NT2/D1 (cell line): ENCODE measurements around the gene COG7.

ENCODE experiments used
- DNase-seq: peaks from one replicate; pipeline ENCODE4 v3.0.0-alpha.2; 2011; ENCODE audit warnings: low read depth, low spot score
- H3K27me3 ChIP-seq: 2 replicates; pipeline ENCODE4 v1.6.0; 2011; ENCODE audit warnings: mild to moderate bottlenecking; ENCODE audit not compliant: insufficient read length, insufficient read depth
- H3K36me3 ChIP-seq: 2 replicates; pipeline ENCODE4 v1.6.1; 2011; ENCODE audit warnings: mild to moderate bottlenecking, low read length, mixed read lengths; ENCODE audit not compliant: insufficient read depth, insufficient read length
- H3K4me1 ChIP-seq: 2 replicates; pipeline ENCODE4 v1.5.1; 2011; ENCODE audit not compliant: insufficient read depth, insufficient read length
- H3K4me3 ChIP-seq: 2 replicates; pipeline ENCODE4 v1.5.1; 2011; ENCODE audit warnings: low read depth; ENCODE audit not compliant: insufficient read length
- H3K9ac ChIP-seq: 2 replicates; pipeline ENCODE4 v1.6.0; 2011; ENCODE audit warnings: low read depth; ENCODE audit not compliant: insufficient read length
- H3K9me3 ChIP-seq: 2 replicates; pipeline ENCODE4 v1.5.1; 2011; ENCODE audit warnings: mild to moderate bottlenecking, low read length; ENCODE audit not compliant: insufficient read depth
- SUZ12 ChIP-seq: IDR thresholded peaks from 2 replicates; pipeline ENCODE4 v1.6.1; 2011; ENCODE audit not compliant: insufficient read length, insufficient read depth; ENCODE audit errors: extremely low read depth
- YY1 ChIP-seq: IDR thresholded peaks from 2 replicates; pipeline ENCODE4 v1.6.1; 2011; ENCODE audit not compliant: insufficient read length, insufficient read depth
- ZNF274 ChIP-seq: IDR thresholded peaks from 2 replicates; pipeline ENCODE4 v1.6.1; 2011; ENCODE audit warnings: mild to moderate bottlenecking, low read depth, low read length

The COG7 gene

GRCh38 chr16:23497543-23497868 lies 44.5 kb upstream of the COG7 start:
- peaks cover 61% of the 10 kb centered on the region for H3K36me3 ChIP-seq
- no peak for TF ChIP-seq YY1
- no peak for TF ChIP-seq ZNF274
- TF ChIP-seq SUZ12 = no peak
- no peak for DNase-seq
- H3K27me3 ChIP-seq = no peaks in the 10 kb centered on the region
- H3K4me1 ChIP-seq = peaks cover 11% of the 10 kb centered on the region
- H3K9me3 ChIP-seq = no peaks in the 10 kb centered on the region
- no peak overlapping the region for H3K4me3 ChIP-seq
- no peak overlapping the region for H3K9ac ChIP-seq

GRCh38 chr16:23496821-23497542 lies 44.0 kb upstream of the COG7 start:
- no peak for TF ChIP-seq SUZ12
- no peak for TF ChIP-seq ZNF274
- TF ChIP-seq YY1 = no peak
- Histone ChIP-seq H3K27me3 (no peaks in the 10 kb centered on the region), H3K9ac (no peak overlapping the region), H3K9me3 (no peaks in the 10 kb centered on the region), H3K4me3 (no peak overlapping the region), H3K4me1 (peaks cover 11% of the 10 kb centered on the region), H3K36me3 (peaks cover 61% of the 10 kb centered on the region)
- DNase-seq = no peak

GRCh38 chr16:23495671-23496070 lies 42.7 kb upstream of the COG7 start:
- no peaks in the 10 kb centered on the region for H3K9me3 ChIP-seq
- TF ChIP-seq SUZ12 (no peak), YY1 (no peak), ZNF274 (no peak)
- no peaks in the 10 kb centered on the region for H3K27me3 ChIP-seq
- H3K4me3 ChIP-seq = no peak overlapping the region
- no peak overlapping the region for H3K9ac ChIP-seq
- DNase-seq = no peak
- peaks cover 11% of the 10 kb centered on the region for H3K4me1 ChIP-seq
- H3K36me3 ChIP-seq = peaks cover 63% of the 10 kb centered on the region

GRCh38 chr16:23494188-23494587 lies 41.2 kb upstream of the COG7 start:
- DNase-seq = no peak
- Histone ChIP-seq H3K9ac (no peak overlapping the region), H3K9me3 (no peaks in the 10 kb centered on the region), H3K36me3 (peaks cover 68% of the 10 kb centered on the region), H3K4me1 (peaks cover 5% of the 10 kb centered on the region), H3K4me3 (no peak overlapping the region), H3K27me3 (no peaks in the 10 kb centered on the region)
- no peak for TF ChIP-seq ZNF274
- TF ChIP-seq SUZ12 = no peak
- no peak for TF ChIP-seq YY1

- TF ChIP-seq YY1 (no peak), SUZ12 (no peak), ZNF274 (no peak)
- DNase-seq = no peak
- Histone ChIP-seq H3K4me1 (no peaks in the 10 kb centered on the region), H3K36me3 (peaks cover 91% of the 10 kb centered on the region), H3K4me3 (no peak overlapping the region), H3K9me3 (no peaks in the 10 kb centered on the region), H3K27me3 (no peaks in the 10 kb centered on the region), H3K9ac (no peak overlapping the region)
Measured at GRCh38 chr16:23491490-23492391, 38.8 kb upstream of the COG7 start.

GRCh38 chr16:23486480-23486879 lies 33.5 kb upstream of the COG7 start:
- DNase-seq = no peak
- no peaks in the 10 kb centered on the region for H3K4me1 ChIP-seq
- no peak overlapping the region for H3K4me3 ChIP-seq
- TF ChIP-seq SUZ12 = no peak
- TF ChIP-seq YY1 = no peak
- TF ChIP-seq ZNF274 = no peak
- H3K27me3 ChIP-seq = no peaks in the 10 kb centered on the region
- H3K9ac ChIP-seq = no peak overlapping the region
- H3K36me3 ChIP-seq = peaks cover 96% of the 10 kb centered on the region
- no peaks in the 10 kb centered on the region for H3K9me3 ChIP-seq

GRCh38 chr16:23485841-23486240 lies 32.9 kb upstream of the COG7 start:
- TF ChIP-seq SUZ12 (no peak), YY1 (no peak), ZNF274 (no peak)
- H3K4me1 ChIP-seq = no peaks in the 10 kb centered on the region
- H3K9ac ChIP-seq = no peak overlapping the region
- H3K9me3 ChIP-seq = no peaks in the 10 kb centered on the region
- H3K4me3 ChIP-seq = no peak overlapping the region
- peaks cover 96% of the 10 kb centered on the region for H3K36me3 ChIP-seq
- no peak for DNase-seq
- no peaks in the 10 kb centered on the region for H3K27me3 ChIP-seq

- DNase-seq = no peak
- no peak overlapping the region for H3K9ac ChIP-seq
- no peak overlapping the region for H3K4me3 ChIP-seq
- H3K27me3 ChIP-seq = no peaks in the 10 kb centered on the region
- no peak for TF ChIP-seq SUZ12
- TF ChIP-seq YY1 = no peak
- no peak for TF ChIP-seq ZNF274
- H3K36me3 ChIP-seq = peaks cover 98% of the 10 kb centered on the region
- H3K4me1 ChIP-seq = no peaks in the 10 kb centered on the region
- no peaks in the 10 kb centered on the region for H3K9me3 ChIP-seq
Measured at GRCh38 chr16:23485257-23485614, 32.2 kb upstream of the COG7 start.
